HCT116 (cell line): ENCODE results near the gene ZFP57. TPM values are rescaled to one million over a fixed set of nuclear protein-coding genes. Genes with fewer than 3 reads are reported as not detected.

Experiments used
- ATAC-seq: fragments of 200-7000 bp; cut with Tn5 transposase; 2 replicates; pipeline ENCODE4 v1.9.1; 2020; ENCODE audit warnings: mild to moderate bottlenecking, moderate library complexity
- BruUV-seq: library from RNA; stranded (reverse); fragments of 400-500 nt; replicated peaks from 2 replicates; lab custom pipeline; 2021; lab: Mats Ljungman, UMichigan
- CTCF ChIA-PET: fragments of 300-600 bp; sonication (Branson Sonifier 250); formaldehyde crosslinking; loops from one replicate; lab custom pipeline; 2021; ENCODE audit warnings: antibody characterized with exemption; lab: Charles Lee
- POLR2A ChIA-PET: fragments of 300-600, 350-600 bp; sonication (Branson Sonifier 250); formaldehyde crosslinking; loops from one replicate; lab custom pipeline; 2021; ENCODE audit warnings: antibody characterized with exemption; lab: Charles Lee
- RAD21 ChIA-PET, 2 experiments: fragments of 300-600 bp; sonication (Branson Sonifier 250); formaldehyde crosslinking; loops; one replicate each; lab custom pipeline; 2023; ENCODE audit warnings: low total read pairs in 2 of 2; ENCODE audit not compliant: uncharacterized antibody in 2 of 2, unreplicated experiment in 2 of 2, low non-redundant PET in 1 of 2; lab: Charles Lee
- DNase-seq: peaks from one replicate; pipeline ENCODE4 v3.0.0-alpha.2; 2010; ENCODE audit warnings: low read depth, low spot score
- H2AFZ ChIP-seq: fragments of 200-600 bp; shearing (Covaris generic), sonication (generic); 2 replicates; pipeline ENCODE4 v1.6.1; 2017; ENCODE audit warnings: low read depth, mixed run types, mixed read lengths, antibody characterized with exemption, low read length; ENCODE audit not compliant: poor library complexity, severe bottlenecking
- H3K27ac ChIP-seq: 2 replicates; pipeline ENCODE4 v1.5.1; 2012; ENCODE audit warnings: low read depth, low read length
- H3K27me3 ChIP-seq: fragments of 200-600 bp; sonication (generic); 2 replicates; pipeline ENCODE4 v1.6.1; 2016; ENCODE audit warnings: mixed run types, low read length, mixed read lengths; ENCODE audit not compliant: insufficient read depth
- H3K36me3 ChIP-seq, 2 experiments: fragments of 200-500 bp in 1 of 2; fragments of 200-600 bp in 1 of 2; sonication (Bioruptor generic) in 1 of 2; sonication (generic) in 1 of 2; 2 replicates each; pipeline versions ENCODE4 v1.5.1 to v1.6.1; 2014 to 2016; ENCODE audit warnings: low read length in 2 of 2, inconsistent platforms in 1 of 2, mixed read lengths in 1 of 2, mixed run types in 1 of 2; ENCODE audit not compliant: insufficient read depth in 2 of 2, control insufficient read depth in 1 of 2
- H3K4me1 ChIP-seq, 2 experiments: fragments of 200-600 bp in 1 of 2; sonication (generic) in 1 of 2; 2 replicates each; pipeline versions ENCODE4 v1.5.1 to v1.6.1; 2012 to 2017; ENCODE audit warnings: low read length in 2 of 2, inconsistent platforms in 1 of 2, mild to moderate bottlenecking in 1 of 2, mixed read lengths in 1 of 2, mixed run types in 1 of 2, moderate library complexity in 1 of 2; ENCODE audit not compliant: insufficient read depth in 2 of 2, control insufficient read depth in 1 of 2
- H3K4me2 ChIP-seq: fragments of 200-600 bp; sonication (generic); 2 replicates; pipeline ENCODE4 v1.6.1; 2017; ENCODE audit warnings: mixed run types, low read length, mixed read lengths
- H3K4me3 ChIP-seq, 2 experiments: fragments of 200-600 bp in 1 of 2; sonication (generic) in 1 of 2; replicated peaks in 1 of 2; 2 replicates each; pipeline ENCODE4 v1.5.1; 2011 to 2016; ENCODE audit warnings: low read length in 2 of 2, control low read depth in 1 of 2, low read depth in 1 of 2, mild to moderate bottlenecking in 1 of 2, mixed read lengths in 1 of 2, mixed run types in 1 of 2
- H3K79me2 ChIP-seq: fragments of 200-600 bp; sonication (generic); 2 replicates; pipeline ENCODE4 v1.6.1; 2017; ENCODE audit warnings: mild to moderate bottlenecking, mixed run types, low read length, moderate library complexity, mixed read lengths; ENCODE audit not compliant: insufficient read depth
- H3K9ac ChIP-seq: fragments of 200-600 bp; sonication (generic); 2 replicates; pipeline ENCODE4 v1.6.1; 2016; ENCODE audit warnings: low read length, mixed read lengths
- H3K9me2 ChIP-seq: fragments of 200-600 bp; sonication (generic), shearing (Covaris generic); 2 replicates; pipeline ENCODE4 v1.6.1; 2017; ENCODE audit warnings: mixed run types, mild to moderate bottlenecking, moderate library complexity; ENCODE audit not compliant: insufficient read depth
- H3K9me3 ChIP-seq, 2 experiments: fragments of 200-500 bp in 1 of 2; fragments of 200-600 bp in 1 of 2; sonication (Bioruptor generic) in 1 of 2; sonication (generic) in 1 of 2; 2 replicates each; pipeline ENCODE4 v1.6.1; 2014 to 2017; ENCODE audit warnings: low read length in 2 of 2, mixed read lengths in 2 of 2, inconsistent platforms in 1 of 2, low read depth in 1 of 2, mild to moderate bottlenecking in 1 of 2, mixed run types in 1 of 2, moderate library complexity in 1 of 2; ENCODE audit not compliant: control insufficient read depth in 1 of 2, insufficient read depth in 1 of 2
- H4K20me1 ChIP-seq: fragments of 200-600 bp; sonication (generic), shearing (Covaris generic); 2 replicates; pipeline ENCODE4 v1.6.1; 2017; ENCODE audit warnings: mixed run types, mild to moderate bottlenecking, moderate library complexity; ENCODE audit not compliant: insufficient read depth
- EGR1 ChIP-seq: IDR thresholded peaks from 2 replicates; pipeline ENCODE4 v1.6.1; 2012; ENCODE audit warnings: low read depth
- EZH2 ChIP-seq: fragments of 200-600 bp; sonication (generic); IDR thresholded peaks from 2 replicates; pipeline ENCODE4 v1.6.1; 2017; ENCODE audit warnings: antibody characterized with exemption, mixed run types
- EZH2phosphoT487 ChIP-seq: fragments of 200-600 bp; IDR thresholded peaks from 2 replicates; pipeline ENCODE4 v1.6.1; 2018; ENCODE audit warnings: antibody characterized with exemption, borderline replicate concordance
- JUND ChIP-seq: IDR thresholded peaks from 2 replicates; pipeline ENCODE4 v1.6.1; 2012
- RAD21 ChIP-seq: IDR thresholded peaks from 2 replicates; pipeline ENCODE4 v1.6.1; 2012; ENCODE audit warnings: low read depth, mild to moderate bottlenecking
- SRF ChIP-seq: IDR thresholded peaks from 2 replicates; pipeline ENCODE4 v1.6.1; 2012; ENCODE audit warnings: low read depth
- TCF7L2 ChIP-seq: IDR thresholded peaks from 2 replicates; pipeline ENCODE4 v1.7.0; 2011; ENCODE audit warnings: borderline replicate concordance, inconsistent platforms; ENCODE audit not compliant: insufficient read depth, insufficient read length; ENCODE audit errors: extremely low read depth
- YY1 ChIP-seq: IDR thresholded peaks from 2 replicates; pipeline ENCODE4 v1.6.1; 2011; ENCODE audit warnings: low read length, low read depth, moderate library complexity, mild to moderate bottlenecking; ENCODE audit not compliant: insufficient replicate concordance; ENCODE audit errors: extremely low read depth
- ZNF274 ChIP-seq: fragments of 200-500 bp; sonication (Bioruptor generic); IDR thresholded peaks from 2 replicates; pipeline ENCODE4 v1.6.1; 2014; ENCODE audit warnings: mild to moderate bottlenecking, low read depth, low read length, inconsistent platforms
- intact Hi-C: fragments of 100-400 bp; cut with micrococcal nuclease; formaldehyde crosslinking; loops from 2 replicates; pipeline ENCODE4 v1.10.0; 2022
- total RNA-seq: library from RNA; stranded (reverse); gene quantifications from one replicate; pipeline ENCODE4 v1.2.1, GENCODE V29; 2021; ENCODE audit not compliant: unreplicated experiment
- TF ChIP-seq, protein P1 (sequence below): IDR thresholded peaks from 2 replicates; pipeline ENCODE4 v1.6.1; 2012; ENCODE audit warnings: low read depth
- TF ChIP-seq, protein P2 (sequence below): IDR thresholded peaks from 2 replicates; pipeline ENCODE4 v1.6.1; 2011; ENCODE audit warnings: mild to moderate bottlenecking, low read length, moderate library complexity; ENCODE audit not compliant: insufficient replicate concordance; ENCODE audit errors: extremely low read depth
- TF ChIP-seq, protein P3 (sequence below): IDR thresholded peaks from 2 replicates; pipeline ENCODE4 v1.6.1; 2012

Gene ZFP57
- total RNA-seq, 1 experiment from 2014 or later: not detected

DNA sequence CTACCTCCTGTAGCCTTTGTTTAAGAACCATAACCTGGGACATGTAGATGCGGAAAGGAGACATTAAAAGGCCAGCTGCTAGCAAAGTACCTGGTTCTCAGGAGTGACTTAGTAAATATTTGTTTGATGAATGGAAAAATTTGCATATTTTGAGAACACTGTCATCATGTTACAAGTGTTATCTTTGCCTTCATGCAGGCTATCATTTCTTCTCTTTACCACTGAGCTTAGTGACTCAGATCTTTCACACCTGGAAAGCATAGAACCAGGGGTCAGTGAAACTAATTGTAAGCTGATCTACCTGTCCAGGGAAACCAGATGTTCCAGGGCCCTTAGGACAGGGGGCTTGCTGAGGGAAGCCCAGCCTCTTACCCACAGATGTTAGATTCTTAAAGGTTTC is 5.4 kb downstream of the ZFP57 start (continued):
- TF ChIP-seq, protein P1, sequence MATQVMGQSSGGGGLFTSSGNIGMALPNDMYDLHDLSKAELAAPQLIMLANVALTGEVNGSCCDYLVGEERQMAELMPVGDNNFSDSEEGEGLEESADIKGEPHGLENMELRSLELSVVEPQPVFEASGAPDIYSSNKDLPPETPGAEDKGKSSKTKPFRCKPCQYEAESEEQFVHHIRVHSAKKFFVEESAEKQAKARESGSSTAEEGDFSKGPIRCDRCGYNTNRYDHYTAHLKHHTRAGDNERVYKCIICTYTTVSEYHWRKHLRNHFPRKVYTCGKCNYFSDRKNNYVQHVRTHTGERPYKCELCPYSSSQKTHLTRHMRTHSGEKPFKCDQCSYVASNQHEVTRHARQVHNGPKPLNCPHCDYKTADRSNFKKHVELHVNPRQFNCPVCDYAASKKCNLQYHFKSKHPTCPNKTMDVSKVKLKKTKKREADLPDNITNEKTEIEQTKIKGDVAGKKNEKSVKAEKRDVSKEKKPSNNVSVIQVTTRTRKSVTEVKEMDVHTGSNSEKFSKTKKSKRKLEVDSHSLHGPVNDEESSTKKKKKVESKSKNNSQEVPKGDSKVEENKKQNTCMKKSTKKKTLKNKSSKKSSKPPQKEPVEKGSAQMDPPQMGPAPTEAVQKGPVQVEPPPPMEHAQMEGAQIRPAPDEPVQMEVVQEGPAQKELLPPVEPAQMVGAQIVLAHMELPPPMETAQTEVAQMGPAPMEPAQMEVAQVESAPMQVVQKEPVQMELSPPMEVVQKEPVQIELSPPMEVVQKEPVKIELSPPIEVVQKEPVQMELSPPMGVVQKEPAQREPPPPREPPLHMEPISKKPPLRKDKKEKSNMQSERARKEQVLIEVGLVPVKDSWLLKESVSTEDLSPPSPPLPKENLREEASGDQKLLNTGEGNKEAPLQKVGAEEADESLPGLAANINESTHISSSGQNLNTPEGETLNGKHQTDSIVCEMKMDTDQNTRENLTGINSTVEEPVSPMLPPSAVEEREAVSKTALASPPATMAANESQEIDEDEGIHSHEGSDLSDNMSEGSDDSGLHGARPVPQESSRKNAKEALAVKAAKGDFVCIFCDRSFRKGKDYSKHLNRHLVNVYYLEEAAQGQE: no peak
- TF ChIP-seq EGR1 (no peak), SRF (no peak), EZH2phosphoT487 (no peak)
- TF ChIP-seq, protein P2, sequence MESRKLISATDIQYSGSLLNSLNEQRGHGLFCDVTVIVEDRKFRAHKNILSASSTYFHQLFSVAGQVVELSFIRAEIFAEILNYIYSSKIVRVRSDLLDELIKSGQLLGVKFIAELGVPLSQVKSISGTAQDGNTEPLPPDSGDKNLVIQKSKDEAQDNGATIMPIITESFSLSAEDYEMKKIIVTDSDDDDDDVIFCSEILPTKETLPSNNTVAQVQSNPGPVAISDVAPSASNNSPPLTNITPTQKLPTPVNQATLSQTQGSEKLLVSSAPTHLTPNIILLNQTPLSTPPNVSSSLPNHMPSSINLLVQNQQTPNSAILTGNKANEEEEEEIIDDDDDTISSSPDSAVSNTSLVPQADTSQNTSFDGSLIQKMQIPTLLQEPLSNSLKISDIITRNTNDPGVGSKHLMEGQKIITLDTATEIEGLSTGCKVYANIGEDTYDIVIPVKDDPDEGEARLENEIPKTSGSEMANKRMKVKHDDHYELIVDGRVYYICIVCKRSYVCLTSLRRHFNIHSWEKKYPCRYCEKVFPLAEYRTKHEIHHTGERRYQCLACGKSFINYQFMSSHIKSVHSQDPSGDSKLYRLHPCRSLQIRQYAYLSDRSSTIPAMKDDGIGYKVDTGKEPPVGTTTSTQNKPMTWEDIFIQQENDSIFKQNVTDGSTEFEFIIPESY: no peak

DNA sequence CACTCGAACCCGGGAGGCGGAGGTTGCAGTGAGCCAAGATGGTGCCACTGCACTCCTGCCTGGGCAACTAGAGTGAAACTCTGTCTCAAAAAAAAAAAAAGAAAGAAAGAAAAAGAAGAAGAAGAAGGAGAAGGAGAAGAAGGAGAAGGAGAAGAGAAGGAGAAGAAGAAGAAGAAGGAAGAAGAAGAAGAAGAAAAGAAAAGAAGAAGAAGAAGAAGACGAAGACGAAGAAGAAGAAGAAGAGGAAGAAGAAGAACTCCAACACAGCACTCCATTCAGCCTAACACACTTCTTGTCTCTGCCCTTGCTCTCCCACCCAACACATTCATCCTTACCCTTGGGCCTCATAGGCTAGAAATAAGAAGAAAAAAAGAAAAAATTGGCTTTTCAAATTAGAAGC is 6.9 kb downstream of the ZFP57 start:
- intact Hi-C loops: no loop called here
- Histone ChIP-seq H3K4me1 (peaks cover 0 to 7% of the 10 kb centered on the region in 2 experiments; a peak in 1 of 4 replicates), H3K4me3 (no peak overlapping the region), H3K27ac (no peak overlapping the region), H3K79me2 (no peaks in the 10 kb centered on the region), H3K4me2 (no peak overlapping the region), H3K27me3 (no peaks in the 10 kb centered on the region), H2AFZ (no peak overlapping the region), H3K9me3 (no peaks in the 10 kb centered on the region), H3K9ac (no peak overlapping the region), H3K9me2 (no peaks in the 10 kb centered on the region), H4K20me1 (no peaks in the 10 kb centered on the region), H3K36me3 (no peaks in the 10 kb centered on the region)
- CTCF ChIA-PET: no interaction called here
- no peak for DNase-seq
- no TSS peak for BruUV-seq
- ATAC-seq: no peak
- POLR2A ChIA-PET: no interaction called here
- RAD21 ChIA-PET: no interaction called here
- TF ChIP-seq ZNF274 (no peak), YY1 (no peak), EZH2 (no peak), TCF7L2 (no peak), RAD21 (no peak), SRF (no peak), JUND (no peak)
- TF ChIP-seq, protein P2: no peak
- TF ChIP-seq, protein P1: no peak
- TF ChIP-seq, protein P3, sequence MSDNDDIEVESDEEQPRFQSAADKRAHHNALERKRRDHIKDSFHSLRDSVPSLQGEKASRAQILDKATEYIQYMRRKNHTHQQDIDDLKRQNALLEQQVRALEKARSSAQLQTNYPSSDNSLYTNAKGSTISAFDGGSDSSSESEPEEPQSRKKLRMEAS: no peak
